NCI-H82 treated with DMSO at 0.1 percent for 48 hours (cell line): Measurements from ENCODE around the gene ATG4B.
"Not testable (repeated sequence)": the region's sequence is repeated elsewhere in the genome, so short reads cannot be mapped to it uniquely, and the experiment has no call there.

Experiments
- DNase-seq: peaks from one replicate; lab custom pipeline; 2025; ENCODE audit not compliant: unreplicated experiment; lab: John Stamatoyannopoulos, UW

The ATG4B gene

DNA sequence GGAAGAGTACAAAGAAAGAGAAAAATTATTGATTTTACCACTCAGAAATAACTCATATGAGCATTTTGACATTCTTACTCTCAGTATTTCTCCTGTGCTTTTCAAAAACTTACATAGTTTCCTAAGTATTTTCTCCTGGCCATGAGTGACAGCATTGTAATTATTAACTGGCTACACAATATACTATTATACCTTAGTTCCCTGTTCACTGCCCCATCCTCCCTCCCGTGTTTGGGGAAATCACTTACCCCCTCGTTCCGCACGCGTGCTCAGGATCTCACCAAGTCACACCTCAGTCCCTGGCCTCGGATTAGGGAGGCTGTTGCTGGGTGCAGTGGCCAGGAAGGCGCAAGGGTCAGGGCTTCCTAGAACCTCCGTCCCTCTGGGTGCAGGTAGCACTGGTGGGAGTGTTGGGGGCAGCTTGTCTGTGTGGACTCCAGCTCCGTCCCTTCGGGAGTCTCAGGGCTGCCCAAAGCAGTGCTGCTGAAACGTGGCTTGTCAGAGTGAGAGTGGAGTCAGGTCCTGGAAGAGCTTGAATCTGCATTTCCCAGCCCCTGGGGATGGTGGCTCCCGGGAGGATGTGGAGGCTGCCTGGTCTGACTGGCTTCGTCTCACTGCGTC lies 23.2 kb downstream of the ATG4B start:
- DNase-seq = no peak

DNA sequence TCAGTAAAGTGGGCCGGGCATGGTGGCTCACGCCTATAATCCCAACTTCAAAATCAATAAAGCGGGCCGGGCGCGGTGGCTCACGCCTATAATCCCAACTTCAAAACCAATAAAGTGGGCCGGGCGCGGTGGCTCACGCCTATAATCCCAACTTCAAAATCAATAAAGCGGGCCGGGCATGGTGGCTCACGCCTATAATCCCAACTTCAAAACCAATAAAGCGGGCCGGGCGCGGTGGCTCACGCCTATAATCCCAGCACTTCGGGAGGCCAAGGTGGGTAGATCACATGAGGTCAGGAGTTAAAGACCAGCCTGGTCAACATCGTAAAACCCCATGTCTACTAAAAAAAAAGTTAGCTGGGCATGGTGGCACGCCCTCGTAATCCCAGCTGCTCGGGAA lies 25.2 kb downstream of the ATG4B start:
- DNase-seq = not testable (repeated sequence)

DNA sequence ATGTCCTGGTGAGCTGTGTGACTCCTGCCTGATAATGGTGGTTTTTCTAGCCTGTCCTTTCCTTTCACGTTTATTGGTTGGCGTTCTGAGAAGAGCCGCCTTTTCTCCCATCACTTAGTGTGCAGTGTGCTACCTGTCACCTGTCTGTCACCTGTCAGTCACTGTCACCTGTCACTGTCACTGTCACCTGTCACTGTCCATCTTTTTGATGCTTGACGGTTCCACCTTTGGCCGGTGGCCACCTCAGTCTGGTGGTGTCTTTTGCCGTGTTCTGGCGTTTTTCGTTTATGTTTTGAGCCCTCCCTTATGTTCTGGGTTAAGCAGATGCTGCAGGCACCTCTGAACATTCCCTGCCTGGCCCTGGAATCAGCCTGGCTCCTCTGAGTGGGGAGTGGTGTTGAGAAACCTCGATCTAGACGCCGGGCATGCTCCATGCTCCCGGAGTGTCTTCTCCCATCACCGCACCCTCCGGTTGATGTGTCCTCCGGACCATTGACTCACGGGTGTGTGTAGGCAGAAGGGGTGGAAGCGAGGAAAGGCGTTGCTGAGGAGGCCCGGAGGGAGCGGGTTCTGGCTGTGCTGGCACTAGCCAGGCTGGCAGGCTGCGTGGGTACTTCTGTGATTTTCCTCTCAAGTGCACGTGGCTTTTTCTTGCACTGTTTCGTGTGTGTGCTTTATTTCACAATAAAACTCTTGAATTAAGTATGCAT lies 28.4 kb downstream of the ATG4B start:
- DNase-seq = no peak

DNA sequence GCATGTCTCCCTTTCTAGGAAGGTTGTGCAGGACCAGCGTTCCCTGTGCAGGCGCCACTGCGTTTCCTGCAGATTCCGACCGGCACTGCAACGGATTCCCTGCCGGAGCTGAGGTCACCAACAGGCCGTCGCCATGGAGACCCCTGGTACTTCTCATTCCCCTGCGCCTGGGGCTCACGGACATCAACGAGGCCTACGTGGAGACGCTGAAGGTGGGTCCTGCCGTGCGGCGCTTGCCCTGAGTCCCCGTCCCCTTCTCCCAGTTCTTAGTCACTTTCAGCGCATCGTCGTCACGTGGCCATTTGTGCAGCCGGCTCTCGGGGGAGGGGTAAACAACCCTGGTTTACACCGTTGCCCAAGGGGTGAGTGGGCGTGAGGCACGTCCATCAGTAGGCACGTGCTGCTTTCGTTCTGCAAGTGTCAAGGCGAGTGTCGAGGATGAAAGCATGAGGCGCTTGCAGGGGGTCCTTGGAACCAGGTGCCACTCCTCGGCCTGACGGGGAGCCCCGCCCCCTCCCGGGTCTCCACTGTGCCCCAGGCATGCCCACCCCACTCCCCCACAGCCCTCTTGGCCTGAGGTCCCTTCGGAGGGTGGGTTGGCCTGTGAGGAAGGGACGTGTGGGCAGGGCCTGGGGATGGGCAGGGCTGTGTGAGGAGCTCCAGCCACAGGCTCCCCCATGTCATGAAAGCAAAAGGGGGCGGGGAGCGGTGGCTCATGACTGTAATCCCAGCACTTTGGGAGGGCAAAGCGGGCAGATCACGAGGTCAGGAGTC lies 29.3 kb downstream of the ATG4B start:
- no peak for DNase-seq

DNA sequence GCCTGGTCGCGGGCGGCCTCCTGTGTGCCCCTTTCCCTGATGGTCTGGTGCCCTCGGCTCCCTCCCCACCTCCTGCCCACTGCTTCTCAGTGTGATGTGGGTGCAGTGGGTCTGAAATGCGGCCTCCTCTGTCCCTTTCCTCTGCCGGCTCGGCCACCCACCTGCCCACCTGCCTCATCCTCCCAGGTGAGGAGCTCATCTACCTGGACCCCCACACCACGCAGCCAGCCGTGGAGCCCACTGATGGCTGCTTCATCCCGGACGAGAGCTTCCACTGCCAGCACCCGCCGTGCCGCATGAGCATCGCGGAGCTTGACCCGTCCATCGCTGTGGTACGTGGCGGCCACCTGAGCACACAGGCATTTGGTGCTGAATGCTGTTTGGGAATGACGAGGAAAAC lies 30.9 kb downstream of the ATG4B start:
- no peak for DNase-seq

DNA sequence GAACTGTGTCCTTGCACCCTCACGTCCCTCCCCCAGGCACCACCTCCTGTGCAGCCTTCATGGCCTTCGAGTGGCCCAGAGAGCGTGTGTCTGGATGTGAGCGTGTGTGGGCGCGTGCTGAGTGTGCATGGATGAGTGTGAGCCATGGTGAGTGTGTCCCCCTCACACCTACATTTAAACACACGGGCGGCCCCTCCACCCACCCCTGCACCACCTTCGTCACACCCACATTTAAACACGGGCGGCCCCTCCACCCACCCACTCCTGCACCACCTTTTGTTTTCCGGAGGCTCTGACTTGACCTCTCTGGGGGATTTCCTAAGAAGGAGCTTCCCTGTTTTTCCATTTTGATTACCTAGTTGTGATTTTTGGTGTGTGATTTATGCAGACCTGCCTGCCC lies 31.3 kb downstream of the ATG4B start:
- no peak for DNase-seq

DNA sequence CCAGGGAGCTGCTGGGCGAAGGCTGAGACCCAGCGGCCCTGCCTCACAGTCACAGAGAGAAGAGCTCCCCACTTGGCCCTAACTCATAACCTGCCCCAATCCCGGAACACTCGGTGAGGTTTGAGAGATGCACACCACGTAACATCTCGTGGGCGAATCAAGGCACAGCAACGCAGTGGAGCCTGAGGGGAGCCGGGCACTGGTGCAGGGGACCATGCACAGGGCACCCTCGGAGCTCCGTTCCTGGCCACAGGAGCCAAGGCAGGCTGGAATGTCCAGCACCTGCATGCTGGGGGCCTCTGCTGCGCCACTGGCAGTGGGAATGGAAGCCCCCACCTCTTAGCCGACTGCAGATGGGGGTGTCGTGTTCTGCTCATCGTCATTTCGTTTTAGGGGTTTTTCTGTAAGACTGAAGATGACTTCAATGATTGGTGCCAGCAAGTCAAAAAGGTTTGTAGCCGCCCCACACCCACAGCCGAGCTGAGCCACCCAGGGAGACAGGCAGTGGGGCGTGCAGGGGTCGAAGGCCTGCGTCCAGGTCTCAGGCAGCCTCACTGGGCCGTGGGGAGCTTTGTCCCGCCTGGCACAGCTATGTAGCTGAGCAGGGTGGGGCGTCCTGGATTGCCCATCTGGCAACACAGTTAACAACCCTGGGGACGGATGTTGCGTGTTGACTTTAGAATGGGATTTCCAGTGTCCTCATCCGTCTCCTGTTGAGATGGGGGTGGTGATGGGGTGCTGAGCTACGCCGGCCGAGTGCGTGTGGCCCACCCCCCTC lies 33.0 kb downstream of the ATG4B start:
- DNase-seq = no peak

DNA sequence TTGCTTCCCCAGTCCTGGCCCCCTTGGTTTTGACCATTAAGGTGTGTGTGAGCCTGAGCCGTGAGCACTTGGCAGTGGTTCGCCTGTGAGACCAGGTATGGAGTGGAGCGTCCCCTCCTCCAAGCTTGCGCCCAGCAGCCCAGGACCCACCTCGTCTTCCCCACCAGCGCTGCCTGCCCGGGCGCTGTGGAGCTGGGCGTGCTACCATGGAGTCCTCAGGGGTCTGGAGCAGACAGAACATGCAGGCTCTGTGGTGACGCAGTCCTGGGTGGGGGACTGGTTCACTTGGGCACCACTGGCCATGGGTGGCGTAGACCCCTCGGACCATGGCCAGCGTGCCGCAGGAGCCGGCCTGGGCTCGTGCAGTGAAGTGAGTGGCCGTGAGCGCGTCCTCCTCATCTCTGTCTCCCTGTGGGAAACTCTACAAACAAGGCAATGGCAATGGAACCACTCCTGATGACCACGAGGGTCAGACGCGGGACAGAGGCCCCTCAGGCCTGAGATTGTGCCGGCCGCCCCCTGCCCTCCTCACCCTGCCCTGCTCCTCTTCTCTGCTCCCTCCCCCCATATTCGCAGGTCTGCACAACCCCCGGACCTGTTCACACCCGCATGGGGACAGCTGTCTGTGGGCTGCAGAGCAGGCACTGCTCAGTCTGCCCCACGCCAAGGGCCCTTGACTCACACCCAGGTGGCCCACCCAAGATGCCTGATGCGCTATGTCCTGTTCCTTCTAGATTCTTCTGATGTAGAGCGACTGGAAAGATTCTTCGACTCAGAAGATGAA lies 34.2 kb downstream of the ATG4B start:
- no peak for DNase-seq

DNA sequence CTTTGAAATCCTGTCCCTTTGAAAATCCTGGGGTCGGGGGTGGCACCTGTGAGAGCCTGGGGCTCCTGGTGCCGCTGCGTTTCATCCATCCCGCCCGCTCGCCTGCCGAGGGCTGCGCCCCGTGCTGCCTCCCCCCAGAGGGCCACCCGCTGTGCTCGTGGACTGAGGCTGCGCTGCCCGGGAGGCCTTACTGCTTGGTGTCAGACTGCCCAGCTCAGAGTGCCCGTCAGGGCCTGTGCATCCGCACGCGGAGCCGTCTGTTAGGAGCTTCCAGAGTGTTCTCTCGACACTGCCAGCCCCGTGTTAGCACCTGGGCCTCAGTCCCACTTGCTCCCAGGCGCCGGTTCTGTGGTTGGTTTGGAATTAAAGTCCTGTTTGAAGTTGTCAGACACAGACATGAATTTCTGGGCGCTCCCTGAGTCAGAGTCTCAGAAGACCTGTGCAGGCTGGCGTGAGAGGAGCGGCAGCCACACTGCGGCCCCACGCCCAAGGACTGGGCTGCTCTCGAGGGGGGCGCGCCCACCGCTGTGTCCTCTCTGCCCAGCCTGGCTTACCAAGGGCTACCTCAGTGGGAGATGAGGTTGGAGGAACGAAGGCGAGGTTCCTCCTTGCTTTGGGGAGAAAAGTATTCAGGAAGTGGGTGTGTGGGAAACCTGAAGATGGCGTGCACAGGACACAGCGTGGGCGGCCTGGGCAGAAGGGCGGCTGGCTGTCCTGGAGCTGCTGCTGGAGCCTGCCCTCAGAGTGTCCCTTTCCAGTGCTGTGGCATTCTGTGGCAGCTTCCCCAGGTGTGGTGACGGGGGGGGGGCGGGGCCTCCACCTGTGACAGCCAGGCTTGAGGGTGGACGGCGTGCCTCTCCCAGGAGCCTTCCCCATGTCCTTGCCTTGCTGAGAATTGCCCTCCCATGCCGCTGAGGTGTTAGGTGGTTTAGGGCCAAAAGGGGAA lies 35.0 kb downstream of the ATG4B start:
- DNase-seq = no peak

DNA sequence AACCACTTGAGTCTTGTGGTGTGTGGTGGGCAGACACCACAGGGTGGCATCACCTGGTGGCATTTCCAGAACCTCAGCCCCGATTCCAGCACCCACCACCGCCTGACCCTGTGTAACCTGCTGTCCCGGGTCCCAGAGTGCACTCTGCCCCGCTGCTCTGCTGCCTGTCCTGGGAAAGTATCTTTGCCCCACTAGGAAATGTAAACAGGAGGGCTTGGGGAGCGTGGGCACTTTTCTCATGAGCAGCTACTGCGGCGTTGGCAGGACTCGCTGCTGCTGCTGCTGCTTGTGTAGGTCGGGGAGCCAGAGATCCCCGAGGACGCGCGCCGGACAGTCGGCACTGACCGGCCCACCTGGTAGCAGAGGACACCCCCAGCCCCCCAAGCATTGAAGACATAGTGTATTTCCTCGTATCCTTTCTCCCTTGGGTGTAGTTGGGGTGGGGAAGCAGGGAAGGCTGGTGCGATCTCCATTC lies 35.7 kb downstream of the ATG4B start:
- DNase-seq = no peak

DNA sequence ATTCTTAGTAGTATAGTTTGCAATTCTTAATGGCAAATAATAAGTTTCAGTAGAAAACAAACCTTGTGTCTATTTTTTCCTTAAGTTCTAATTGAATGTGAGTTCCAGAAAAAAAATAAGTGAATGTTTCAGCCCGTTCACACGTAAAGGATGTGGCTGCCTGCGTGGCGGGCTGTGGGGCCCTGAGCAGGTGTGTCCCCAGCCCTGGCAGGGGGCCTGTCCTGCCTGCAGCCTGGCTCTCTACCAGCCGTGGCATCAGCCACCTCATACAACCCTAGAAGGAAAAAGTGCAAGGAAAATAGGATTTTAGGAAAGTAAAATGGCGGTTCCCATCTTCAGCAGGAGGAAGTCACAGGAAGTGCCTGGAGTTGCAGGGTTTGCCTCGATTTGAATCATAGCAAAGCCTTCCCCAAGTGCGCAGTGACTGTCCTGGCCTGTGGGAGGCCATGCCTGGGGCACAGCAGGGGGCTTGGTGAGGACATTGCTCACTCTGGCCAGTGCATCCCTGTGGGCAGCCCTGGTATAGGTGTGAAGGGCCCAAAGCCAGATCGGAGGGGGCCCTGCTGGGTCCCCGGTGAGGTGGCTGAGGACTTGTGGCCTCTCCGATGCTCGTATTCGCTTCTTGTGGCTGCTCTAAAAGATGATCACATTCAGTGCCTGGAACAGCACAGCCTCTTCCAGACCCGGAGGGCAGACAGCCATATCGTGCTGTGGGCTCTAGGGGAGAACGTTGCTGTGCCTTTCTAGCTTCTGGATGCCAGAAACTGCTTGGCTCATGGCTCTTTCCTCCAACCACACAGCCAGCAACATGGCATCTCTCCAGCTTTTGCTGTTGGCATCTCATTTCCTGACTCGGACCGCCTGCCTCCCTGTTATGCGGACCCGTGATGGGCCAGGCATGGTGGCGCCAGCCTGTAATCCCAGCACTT lies 36.6 kb downstream of the ATG4B start:
- DNase-seq = no peak

DNA sequence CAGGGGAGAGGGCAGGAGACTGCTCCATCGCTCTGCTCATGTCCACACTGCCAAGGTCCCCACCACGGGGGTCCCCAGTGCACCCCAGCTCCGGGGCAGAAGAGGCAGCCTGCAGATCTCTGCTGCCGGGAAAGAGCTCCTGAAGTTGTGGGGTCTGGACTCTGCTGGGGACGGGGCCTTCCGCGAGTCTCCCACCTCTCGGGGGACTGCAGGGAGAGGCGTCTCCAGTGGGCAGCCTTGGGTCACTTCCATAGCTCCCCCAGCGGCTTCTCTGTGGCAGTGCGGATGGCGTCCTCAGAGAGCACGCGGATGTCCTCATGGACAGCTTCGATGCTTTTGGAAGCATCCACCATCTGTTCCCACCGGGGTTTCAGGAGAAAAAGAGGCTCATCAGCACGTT lies 38.4 kb downstream of the ATG4B start:
- no peak for DNase-seq

DNA sequence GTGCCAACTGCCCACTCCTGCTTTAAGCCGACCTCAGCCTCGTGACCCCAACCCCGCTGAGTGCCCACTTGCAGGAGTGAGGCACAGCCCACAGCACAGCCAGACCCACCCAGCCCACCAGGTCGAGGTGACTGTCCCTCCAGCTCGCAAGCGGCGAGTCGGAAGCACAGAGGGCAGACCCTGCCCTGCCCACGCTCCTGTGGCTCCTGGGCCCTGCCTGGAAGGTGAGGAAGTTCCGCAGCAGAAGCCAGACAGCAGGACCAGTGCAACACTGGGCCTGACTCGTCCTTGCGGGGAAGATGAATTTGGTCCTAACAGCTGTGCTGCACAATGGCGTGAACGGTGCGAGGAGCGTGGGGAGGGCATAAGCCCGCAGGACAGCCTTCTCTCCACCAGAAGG lies 39.2 kb downstream of the ATG4B start:
- no peak for DNase-seq

DNA sequence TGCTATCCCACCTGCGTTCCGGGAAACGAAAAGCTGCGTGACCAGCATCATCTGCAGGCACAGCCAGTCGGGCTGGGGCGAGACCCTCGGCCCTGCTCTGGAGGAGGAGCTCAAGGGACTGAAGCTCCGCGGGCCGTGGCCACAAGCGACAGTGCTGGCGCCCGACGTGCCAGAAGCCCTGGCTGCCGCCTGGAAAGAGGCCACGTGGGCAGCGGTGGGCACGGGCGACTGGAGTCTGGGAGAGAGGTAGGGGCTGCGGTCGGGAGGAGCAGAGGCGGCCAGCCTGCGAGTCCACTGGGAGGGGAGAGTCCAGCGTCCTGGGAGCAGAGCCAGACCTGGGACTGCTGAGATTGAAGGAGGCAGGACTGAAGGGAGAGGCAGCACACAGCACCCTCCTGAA lies 39.9 kb downstream of the ATG4B start:
- DNase-seq = no peak

DNA sequence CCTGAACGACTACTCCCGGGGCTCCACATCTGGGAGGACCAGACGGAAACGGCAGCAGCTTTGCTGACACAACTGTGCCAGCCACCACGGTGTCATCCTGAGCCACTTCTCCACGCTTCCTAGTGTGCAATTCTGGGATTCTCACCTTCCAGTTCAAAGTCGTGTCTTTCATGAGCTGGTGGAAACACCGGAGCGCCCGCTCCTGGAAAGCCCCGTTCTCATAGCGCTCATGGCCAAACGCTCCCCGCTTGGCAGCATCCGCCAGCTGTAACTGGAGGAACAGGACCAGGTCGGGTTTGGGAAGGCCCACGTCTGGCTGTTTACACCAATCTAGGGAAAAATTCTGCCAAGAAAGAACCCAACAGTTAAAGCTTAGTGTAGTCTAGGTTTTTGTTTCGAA lies 40.8 kb downstream of the ATG4B start:
- no peak for DNase-seq

DNA sequence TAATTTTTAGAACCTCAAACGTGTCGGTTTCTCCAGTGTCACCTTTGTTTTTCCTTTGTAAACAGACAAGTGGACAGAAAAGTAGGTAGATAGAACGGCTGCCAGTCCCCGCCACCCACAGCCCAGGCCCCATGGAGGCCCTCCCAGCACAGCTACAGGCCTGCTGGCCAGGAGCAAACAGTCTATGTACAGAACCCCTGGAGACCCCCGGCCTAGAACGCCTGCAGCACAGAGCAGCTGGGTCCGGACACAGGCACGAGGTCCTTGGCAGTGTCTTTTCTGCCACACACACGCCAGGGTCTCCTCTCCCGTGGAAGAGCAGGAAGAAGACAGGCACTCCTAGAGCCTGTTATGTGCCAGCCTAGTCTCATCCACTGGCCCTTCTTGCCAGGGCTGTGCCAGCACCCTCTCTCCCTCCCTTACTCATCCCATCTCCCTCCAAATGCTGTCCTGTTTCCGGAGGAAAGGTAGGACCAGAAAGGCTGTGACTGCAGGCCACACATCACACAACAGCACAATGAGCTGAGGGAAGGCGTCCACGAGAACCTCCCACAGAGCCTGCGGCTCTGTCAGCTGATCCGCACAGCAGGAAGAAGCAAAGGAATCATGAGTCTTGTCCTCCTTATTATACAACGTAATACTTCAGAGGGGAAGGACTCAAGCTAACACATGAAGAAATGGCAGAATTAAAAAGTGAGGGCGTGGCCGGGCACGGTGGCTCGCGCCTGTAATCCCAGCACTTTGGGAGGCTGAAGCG lies 41.5 kb downstream of the ATG4B start:
- DNase-seq = no peak

DNA sequence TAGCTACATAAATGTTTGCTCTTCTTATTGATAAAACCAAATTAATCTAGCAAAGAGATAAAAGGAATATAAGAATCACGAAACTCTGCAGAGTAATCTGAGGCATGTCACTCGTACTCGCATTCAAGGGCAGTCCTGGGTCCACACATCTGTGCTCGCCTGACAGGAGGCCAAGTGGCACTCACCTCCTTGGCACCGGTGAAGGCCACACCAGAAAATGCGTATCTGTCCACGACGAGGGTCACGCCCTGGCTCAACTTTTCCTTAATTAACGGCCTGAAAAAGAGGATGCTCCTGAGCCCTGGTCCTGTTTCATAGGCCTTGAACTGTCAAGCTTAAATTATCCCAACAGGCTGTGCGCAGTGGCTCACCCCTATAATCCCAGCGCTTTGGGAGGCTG lies 42.6 kb downstream of the ATG4B start:
- no peak for DNase-seq
